SK-N-SH (cell line): Measurements from ENCODE around the gene SOX10.

Experiments used
- EZH2phosphoT487 ChIP-seq: fragments of 200-600 bp; sonication (generic); IDR thresholded peaks from 2 replicates; pipeline ENCODE4 v1.6.1; 2017; ENCODE audit warnings: low read depth, mixed run types, mild to moderate bottlenecking, antibody characterized with exemption, moderate library complexity, borderline replicate concordance
- POLR2AphosphoS5 ChIP-seq: IDR thresholded peaks from 2 replicates; pipeline ENCODE4 v1.6.1; 2012; ENCODE audit warnings: low read depth, low read length
- RAD21 ChIP-seq: IDR thresholded peaks from 2 replicates; pipeline ENCODE4 v1.6.1; 2012; ENCODE audit warnings: mild to moderate bottlenecking, low read length
- RCOR1 ChIP-seq: fragments of 150-350 bp; IDR thresholded peaks from 2 replicates; pipeline ENCODE4 v1.6.1; 2017; ENCODE audit warnings: antibody characterized with exemption, low read length
- TAF1 ChIP-seq: IDR thresholded peaks from 2 replicates; pipeline ENCODE4 v1.6.1; 2012; ENCODE audit warnings: low read depth, mild to moderate bottlenecking, low read length, moderate library complexity, borderline replicate concordance
- TF ChIP-seq, protein P1 (sequence below): fragments of 200-600 bp; sonication (generic); IDR thresholded peaks from 2 replicates; pipeline ENCODE4 v1.6.1; 2017; ENCODE audit warnings: antibody characterized with exemption, mild to moderate bottlenecking, moderate library complexity
- TF ChIP-seq, protein P2 (sequence below): IDR thresholded peaks from 2 replicates; pipeline ENCODE4 v1.4.0; 2012; ENCODE audit warnings: low read depth

DNA sequence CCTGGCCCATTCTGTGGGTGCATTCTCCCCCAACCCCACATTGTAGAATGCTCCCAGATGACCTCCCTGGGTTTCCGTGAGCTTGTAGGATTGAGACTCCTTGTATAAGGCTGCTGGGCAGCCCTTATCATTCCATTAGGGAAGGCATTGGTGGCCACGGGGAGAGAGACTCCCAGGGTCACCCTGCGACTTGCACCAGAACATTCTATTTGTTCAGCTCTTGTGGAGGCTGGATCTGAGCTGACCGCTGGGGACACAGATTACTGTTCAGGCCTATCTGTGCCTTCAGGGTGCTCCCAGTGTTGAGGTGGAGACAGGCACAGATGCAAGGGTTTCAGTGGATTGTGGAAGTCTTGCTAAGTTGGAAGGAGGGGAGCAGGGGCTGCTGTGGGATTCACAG lies 60.4 kb downstream of the SOX10 start:
- TF ChIP-seq, protein P1, sequence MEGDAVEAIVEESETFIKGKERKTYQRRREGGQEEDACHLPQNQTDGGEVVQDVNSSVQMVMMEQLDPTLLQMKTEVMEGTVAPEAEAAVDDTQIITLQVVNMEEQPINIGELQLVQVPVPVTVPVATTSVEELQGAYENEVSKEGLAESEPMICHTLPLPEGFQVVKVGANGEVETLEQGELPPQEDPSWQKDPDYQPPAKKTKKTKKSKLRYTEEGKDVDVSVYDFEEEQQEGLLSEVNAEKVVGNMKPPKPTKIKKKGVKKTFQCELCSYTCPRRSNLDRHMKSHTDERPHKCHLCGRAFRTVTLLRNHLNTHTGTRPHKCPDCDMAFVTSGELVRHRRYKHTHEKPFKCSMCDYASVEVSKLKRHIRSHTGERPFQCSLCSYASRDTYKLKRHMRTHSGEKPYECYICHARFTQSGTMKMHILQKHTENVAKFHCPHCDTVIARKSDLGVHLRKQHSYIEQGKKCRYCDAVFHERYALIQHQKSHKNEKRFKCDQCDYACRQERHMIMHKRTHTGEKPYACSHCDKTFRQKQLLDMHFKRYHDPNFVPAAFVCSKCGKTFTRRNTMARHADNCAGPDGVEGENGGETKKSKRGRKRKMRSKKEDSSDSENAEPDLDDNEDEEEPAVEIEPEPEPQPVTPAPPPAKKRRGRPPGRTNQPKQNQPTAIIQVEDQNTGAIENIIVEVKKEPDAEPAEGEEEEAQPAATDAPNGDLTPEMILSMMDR = no peak
- TF ChIP-seq RAD21 (no peak), TAF1 (no peak), POLR2AphosphoS5 (no peak), EZH2phosphoT487 (no peak), RCOR1 (no peak)
- TF ChIP-seq, protein P2, sequence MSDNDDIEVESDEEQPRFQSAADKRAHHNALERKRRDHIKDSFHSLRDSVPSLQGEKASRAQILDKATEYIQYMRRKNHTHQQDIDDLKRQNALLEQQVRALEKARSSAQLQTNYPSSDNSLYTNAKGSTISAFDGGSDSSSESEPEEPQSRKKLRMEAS = no peak
